ENCODE results near the gene EVA1A.

Gene EVA1A

DNA sequence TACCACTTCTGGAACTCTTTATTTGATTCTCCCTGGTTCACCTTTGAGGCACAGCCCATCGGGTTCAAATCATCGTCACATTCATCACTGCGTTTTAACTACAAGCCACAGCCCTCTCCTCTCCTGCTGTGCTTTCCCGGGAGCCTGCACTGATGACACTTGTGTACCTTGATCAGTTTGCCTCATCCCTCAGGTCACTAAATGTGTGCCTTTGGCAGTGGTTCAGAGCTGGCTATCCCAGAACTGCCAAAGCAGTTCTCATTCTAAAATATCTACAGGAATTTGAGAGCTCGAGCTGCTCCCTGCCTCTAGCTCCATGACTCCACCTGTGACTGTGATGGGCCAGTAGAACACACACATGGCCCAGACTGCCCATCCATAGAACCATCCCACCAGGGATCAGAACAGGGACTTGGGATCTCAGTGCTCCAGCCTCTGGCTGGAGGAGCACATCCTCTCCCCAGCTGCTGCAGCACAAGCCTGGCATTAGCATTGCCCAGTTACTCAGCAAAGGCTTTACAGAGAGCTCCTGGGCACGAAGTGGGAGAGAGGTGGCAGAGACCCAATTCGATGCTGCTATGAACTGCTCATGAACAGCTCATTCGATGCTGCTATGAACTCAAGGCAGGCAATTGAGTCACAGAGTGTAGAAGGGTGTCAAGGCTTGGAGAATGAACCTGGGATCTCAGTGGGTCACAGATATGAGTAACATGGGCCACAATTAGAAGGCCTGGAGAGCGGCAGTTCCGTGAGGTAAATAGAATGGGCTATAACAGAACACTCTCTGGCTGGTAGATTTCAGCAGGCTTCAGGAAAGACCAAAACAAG lies 41.9 kb downstream of the EVA1A start:
- DNase-seq, result no peak

DNA sequence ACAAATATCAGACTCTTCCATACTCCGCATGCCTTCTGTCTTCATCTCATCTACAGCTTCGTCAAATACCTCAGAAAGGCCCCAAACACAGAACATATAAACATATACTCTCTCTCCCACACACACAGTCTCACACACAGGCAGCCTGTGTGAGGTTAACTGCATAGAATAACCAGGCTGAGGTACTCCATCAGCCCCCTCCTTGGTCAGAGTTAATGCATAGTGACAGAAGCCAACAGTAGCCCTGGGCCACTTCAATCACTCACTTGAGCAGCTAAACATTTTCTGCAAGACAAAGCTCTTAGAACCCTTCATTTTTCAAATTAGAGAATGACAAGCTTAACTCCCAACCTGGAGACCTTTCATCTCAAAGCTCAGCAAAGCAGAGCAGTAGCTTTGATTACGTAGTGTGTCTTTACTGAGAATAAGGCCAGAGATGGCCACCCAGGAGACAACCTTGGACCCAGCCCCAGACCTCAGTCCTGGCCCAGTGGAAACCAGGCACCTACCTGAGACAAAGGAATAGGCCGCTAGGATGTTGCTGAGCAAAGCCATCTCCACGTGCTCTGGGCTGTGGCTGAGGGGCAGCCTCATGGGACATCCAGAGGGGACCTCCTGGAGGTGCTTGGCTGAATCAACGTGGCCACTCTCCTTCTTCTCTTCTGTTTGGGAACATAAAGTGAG lies 43.0 kb downstream of the EVA1A start:
- DNase-seq, result no peak

DNA sequence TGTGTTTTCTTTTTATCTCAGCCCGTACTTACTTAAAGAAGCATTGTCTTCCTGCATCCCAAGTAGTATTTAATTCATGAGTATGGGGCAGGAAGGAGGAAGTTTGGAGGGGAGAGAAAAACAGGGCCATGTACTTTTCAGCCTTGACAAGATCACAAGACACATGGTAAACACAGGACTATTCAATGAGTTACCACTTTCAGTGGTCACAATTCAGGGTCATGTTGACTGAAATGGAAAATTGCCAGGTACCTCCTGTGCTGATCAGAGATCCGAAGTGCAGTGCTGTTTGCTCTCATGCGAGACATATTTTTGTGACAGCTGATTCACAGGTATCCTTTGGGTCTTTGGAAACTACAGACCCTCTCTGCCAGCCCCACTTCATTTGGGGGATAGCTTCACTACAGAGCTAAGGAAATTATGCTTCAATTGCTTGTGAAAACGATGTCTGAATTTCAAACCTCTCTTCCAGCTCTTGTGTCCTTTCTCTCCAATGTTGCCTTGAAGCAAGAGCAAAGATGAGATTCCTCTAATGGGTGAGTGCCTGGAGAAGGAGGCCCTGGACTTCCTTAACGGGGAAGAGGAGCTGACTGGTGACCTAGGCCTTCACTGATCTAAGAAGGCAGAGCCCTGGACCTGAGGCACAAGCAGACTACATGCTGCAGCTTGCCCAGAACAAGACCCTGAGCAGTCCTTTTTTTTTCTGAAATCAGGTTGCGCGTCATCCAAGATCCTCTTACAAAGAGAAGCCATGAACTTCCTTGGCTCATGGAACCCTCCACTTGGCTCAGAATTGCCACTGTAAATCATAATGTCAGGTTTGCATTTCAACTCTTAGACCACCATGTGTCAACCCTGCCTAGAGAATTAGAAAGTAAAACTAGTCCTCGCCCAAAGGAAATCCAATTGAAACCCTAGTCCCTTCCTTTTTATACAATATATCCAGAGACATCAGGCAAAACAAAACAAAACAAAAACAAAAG lies 44.1 kb downstream of the EVA1A start:
- DNase-seq, result no peak

DNA sequence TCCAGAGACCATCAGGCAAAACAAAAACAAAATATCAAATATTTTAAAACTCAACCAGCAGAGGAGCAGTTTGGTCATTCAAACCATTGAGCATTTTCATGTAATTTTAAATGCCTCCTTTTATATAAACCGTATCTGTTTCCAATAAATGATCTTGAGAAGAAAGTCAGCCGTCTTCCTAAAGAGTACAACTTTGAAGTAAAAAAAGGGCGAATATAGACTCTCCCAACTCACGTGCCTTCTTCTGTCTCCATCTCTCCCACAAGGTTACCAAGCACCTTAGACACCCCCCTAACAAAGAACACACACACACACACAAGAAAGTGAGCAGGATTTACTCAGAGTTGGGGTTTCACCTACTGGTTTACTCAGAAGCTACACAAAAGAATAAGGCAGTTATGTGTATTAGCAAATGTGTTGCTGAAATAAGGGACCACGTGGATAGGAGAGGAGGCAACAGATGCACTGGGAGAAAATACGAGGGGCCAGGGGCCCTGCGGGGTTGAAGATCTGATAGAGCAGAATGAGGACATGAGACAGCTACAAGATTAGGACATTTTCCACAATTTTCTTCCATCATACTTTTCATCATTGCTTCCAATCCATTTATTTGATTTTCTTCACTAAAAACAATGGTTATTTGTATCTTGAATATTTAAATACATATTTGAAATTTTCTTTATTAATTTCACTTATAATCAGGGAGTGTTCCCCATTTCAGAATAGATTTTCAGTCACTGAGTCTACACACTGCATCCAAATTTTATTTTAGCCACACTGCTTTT lies 45.0 kb downstream of the EVA1A start:
- no peak for DNase-seq

DNA sequence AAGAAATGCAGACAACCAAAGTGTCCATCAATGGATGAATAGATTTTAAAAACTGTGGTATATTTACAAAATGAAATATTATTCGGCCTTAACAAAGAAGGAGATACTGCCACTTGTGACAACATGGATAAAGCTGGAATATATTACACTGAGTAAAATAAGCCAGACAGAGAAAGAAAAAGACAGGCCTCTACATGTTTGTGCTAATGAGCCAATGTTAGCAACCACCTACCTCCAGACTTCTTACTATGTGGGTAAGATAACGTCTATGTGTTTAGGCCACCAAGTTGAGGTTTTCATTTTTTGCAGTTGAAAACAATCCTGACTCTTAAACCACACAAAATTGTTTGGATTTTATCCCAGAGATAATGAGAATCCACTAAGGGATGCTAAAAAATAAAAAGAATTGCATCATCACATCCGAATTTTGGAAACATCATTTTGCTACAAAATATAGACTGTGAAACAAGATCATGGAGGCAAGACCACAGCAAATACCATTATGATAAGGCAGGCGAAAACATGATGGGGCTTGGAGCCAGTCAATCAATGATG lies 47.0 kb downstream of the EVA1A start:
- no peak for DNase-seq

DNA sequence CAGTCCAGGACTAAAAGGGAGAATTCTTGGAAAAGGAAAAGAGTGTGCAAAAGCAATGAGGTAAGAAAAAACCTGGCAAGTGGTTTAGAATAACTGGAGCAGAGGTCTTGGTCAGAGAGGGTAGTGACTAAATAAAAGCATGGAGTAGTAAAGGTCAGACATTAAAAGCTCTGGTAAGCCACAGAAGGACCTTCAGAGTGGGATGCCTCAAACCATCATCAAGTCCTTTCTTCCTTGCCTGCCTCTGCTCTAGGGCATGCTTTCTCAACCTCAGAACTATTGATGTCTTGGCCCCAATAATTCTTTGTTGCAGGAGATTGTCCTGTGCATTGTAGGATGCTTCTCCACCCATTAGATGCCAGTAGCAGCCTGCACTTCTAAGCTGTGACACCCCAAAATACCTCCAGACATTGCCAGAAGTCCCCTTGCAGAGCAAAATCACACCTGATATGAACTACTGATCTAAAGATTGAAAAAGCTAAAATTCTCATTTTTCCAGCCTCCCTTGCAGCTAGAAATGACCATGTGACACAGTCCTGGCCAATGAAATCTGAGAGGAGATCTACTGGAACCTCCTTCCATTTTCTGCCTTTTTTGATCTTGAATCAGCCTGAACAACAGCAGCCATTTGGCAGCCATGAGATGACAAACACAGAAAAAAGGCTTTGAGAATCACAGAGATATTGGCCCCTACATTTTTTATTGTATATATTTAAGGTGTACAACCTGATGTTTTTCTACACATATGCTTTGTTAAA lies 48.1 kb downstream of the EVA1A start:
- DNase-seq, result no peak

DNA sequence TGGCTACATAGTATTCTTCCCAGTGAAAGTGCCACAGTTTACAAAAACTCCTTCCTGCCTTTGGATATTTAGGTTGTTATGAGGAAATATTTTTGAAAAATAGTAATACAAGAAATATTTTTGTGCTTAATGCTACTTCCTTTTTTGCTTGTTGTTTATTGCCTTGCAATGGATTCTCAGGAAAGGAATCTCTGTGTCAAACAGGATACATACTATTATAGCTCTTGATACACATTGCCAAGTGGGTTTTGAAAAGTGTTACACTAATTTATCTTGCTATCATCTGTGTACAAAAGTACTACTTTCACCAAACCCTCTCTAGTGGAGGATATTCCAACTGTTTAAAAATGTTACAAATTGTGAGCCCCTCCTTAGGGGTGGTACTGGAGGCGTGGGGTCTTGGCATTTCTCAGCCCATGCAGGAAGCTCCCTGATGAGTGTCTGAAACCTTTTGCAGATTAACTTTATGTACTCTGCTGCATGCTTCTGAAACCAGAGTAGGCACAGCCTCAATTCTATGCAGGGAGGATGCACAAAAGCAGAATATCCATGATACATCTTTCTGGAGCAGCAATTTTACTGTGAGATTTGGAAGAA lies 54.5 kb downstream of the EVA1A start:
- no peak for DNase-seq

DNA sequence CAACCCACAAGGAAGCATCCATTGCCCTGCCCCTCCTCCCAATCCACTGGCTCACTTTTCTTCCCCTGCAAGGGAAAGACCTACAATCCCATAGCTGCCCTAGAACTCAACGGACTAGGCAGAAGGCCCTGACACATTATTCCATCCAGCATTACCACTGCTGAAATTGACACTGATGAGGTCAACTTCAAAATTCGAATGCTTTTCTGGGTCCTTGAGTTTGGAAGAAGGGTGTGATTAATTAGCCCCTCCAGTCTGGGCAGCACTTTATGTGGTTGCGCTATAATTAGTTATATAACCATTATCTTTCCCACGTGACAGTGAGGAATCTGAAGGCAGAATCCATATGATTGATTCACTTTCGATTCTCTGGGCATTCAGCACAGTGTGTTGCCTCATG lies 55.7 kb downstream of the EVA1A start:
- no peak for DNase-seq

DNA sequence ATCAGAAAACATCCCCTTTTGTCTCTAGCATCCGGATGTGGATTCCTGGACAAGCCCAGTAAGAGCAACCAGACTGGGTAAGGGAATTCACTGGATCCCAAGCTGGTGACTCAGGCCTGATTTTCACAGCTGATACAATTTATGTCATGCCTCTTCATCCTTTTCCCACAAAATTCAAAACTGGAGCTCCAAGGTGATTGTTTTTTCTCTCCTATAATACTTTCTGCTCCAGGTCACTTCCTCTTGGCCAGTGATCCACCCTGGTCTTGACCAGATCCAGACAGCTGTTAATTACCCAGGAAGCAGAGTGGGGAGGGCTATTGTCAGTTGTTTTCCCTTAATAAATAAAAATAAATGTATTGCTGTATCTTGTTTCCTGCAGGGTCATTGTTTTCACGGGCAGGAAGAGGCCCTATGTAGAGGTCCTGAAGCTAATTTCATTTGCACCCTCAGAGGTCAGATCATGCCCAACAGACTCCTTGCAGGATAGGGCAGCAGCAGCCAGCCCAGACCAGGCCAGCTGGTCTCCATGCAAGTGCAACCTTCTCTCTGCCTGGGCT lies 57.6 kb downstream of the EVA1A start:
- no peak for DNase-seq

DNA sequence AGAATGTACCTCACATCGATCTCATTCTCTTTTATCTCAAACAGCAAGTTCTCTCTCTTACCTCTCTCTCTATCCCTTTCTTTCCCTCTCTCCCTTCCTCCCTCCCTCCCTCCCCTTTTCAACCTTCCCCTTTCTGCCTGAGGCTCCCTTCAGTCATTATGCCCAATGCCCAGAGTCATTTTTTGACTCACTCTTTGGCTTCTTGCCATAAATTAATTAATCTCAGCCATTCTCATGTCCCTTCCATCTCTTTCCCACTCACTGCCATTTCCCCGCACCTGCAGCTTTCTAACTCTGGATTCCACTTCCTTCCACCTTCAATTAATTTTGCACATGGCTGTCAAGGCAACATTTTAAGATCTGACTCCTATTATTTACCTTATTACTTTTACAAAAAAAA lies 60.1 kb downstream of the EVA1A start:
- DNase-seq, result no peak

DNA sequence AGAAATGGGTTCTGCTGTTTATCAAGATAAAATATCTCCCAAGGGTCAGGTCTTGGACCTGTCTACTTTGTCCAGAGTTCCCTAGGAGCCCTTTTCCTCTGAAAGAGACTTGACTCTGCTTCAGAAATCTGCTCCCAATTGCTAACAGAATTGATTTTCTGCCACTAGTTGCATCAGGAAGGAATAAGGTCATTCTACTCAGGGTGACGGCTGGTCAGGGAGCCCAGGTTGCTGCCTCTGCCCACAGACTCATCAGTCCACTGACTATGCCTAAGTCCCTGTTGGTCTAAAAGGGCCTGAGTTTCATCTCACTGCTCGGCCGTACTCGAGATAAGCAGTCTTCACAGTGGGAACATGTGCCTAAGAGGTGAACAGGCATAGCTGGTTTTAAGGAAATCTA lies 61.2 kb downstream of the EVA1A start:
- no peak for DNase-seq

DNA sequence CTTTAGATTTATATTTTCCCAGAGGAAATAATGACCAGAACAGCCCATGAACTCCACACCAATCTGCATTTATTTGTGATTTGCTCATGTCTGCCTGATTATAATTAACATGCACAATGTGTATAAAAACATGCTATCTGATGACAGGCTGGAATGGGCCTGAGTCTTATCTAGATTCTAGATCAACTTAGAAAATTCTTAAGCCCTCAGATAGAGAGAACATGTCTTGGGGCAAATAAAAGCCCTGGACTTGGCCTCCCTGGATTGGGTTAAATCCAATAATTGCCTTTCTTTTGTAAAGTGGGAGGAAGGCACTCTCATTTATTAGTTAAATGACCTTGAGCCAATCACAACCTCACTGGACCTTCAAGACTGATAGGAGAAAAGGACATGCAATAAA lies 61.8 kb downstream of the EVA1A start:
- DNase-seq, result no peak

DNA sequence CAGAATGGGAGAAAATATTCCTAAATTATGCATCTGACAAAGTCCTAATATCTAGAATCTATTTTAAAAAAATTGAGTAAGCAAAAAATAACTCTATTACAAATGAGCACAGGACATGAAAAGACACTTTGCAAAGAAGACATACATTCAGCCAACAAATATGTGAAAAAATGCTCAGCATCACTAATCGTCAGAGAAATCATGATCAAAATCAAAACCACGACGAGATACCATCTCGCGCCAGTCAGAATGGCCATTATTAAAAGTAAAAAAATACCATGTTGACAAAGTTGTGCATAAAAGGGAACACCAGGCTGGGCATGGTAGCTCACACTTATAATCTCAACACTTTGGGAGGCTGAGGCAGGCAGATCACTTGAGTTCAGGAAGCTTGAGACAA lies 63.5 kb downstream of the EVA1A start:
- no peak for DNase-seq

DNA sequence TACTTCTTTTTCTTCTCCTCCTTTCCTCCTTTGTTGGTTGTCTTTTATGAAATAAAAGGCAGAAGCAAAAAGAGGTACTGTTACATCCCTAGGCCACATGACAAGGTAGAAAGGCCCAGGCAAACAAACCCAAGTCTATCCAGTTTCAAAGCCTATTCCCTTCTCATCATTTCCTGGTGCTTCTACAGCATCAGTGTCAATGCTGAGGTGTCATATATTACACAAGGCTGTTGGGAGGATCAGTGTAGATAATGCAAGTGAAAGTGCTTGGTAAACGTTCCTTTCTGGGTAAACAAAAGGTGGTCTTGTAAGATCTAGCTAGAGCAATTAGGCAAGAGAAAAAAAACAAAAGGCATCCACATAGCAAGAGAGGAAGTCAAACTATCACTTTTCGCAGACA lies 64.9 kb downstream of the EVA1A start:
- DNase-seq, result no peak

DNA sequence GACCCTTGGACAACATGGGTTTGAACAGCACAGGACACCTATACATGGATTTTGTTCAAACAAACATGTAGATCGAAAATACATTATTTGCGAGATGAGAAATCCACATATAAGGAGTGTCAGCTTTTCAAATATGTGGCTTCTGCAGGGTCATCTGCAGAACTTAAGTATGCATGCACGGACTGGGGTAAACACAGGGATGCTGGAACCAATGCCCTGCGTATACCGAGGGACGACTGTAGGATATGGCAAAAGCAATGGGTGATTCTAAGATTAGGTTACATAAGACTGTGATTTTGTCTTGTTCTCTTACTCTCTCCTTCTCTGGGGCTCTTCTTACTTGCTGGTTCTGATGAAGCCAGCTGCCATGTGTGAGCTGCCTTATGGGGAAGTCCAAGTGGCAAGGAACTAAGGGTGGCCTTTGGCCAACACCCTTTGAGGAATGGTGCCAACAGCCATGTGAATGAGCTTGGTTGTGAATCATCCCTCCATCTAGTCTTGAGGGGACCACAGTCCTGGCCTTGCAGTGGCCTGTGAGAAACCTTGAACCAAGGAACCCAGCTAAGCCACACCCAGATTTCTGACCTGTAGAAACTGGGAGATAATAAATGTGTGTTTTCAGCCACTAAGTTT lies 66.5 kb downstream of the EVA1A start:
- no peak for DNase-seq

DNA sequence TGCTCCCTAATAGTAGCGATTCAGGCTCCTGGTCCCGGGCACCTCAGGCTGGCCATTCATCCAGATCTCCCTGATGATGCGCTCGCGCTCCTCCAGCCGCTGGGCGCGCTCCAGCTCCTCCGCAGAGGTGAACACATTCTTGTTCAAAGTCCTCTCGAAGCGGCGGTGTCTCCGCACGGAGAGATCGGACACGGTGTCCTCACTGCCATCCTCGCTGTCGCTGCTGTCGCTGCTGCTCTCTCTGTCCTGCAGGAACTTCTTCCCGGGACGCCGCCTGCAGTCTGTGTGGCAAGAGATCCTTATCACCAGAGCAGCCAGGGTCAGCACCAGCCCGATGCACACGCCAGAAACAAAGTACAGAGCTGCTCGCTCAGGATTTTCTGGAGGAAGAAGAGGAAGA lies 67.5 kb downstream of the EVA1A start:
- DNase-seq, result no peak

DNA sequence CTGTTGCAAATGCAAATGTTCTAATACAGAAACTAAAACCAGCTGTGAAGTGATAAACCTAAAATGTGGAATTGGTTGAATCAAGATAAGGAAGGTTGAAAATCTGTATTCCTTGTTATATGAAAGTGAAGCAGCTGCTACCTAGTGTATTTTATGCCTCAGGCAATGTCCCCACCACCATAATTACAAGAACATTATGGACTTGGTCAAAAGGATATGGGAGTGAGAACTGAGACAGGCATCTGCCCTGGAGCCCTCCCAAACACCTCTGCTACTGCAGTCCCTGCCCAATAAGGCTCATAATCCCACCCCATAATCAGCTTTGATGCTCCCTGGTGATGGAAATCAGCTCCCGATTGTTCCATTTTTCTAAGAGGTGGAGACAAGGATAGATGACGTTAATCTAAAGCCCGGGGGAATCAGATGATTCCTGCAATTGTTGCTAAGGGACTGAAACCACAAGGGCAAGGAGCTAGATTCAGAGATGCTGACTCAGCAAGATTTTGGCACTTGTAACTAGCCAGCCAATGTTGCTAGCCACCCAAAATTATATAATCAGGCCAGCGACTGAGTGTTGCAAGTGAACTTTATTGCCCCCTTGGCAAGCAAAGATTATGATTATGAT lies 69.5 kb downstream of the EVA1A start:
- no peak for DNase-seq

DNA sequence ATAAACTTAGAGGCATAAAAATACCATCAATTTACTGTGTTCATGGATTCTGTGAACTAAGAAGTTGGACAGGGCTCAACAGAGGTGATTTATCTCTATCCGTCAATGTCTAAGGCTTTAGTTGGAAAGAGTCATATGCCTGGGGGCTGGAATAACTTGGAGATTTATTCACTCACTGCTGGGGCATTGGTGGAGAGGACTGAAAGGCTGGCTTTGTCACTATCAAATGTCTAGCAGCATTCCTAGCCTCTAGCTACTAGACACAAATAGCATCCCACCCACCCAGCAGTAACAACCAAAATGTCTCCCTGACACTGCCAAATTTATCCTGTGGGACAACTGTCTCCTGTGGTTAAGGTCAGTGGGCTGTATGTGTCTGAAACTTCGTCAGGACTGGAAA lies 71.0 kb downstream of the EVA1A start:
- DNase-seq, result no peak

Measured in anterior cingulate cortex (tissue), 58 donors.